Posterior vena cava (tissue), 2 donors: ENCODE measurements around the gene AIDA. TPM values are rescaled to one million over a fixed set of nuclear protein-coding genes. Genes with fewer than 3 reads are reported as not detected.

Experiments used
- DNase-seq: peaks from one replicate; pipeline ENCODE4 v3.0.0-alpha.2; 2020; ENCODE audit warnings: low spot score
- intact Hi-C, 2 donors: fragments of 100-400 bp; cut with DNase I; formaldehyde crosslinking; loops; one replicate each; pipeline versions ENCODE4 v1.14.1 to v1.14.2; 2022 to 2023
- total RNA-seq, 2 donors: library from RNA; stranded (reverse); fragmentation: NEBNext Ultra II Directional; extraction: Animal tissue kit (Norgen Biotek cat#: 25700); gene quantifications; one replicate each; pipeline ENCODE4 v1.2.1, GENCODE V29; 2021
- donor health status: DM: yes; HTN: yes; CAD: no.
- donor health status: DM: yes; HTN: yes; CAD: no.

AIDA gene
- total RNA-seq, 2 donors from 2014 or later, result 106 to 136 TPM

DNA sequence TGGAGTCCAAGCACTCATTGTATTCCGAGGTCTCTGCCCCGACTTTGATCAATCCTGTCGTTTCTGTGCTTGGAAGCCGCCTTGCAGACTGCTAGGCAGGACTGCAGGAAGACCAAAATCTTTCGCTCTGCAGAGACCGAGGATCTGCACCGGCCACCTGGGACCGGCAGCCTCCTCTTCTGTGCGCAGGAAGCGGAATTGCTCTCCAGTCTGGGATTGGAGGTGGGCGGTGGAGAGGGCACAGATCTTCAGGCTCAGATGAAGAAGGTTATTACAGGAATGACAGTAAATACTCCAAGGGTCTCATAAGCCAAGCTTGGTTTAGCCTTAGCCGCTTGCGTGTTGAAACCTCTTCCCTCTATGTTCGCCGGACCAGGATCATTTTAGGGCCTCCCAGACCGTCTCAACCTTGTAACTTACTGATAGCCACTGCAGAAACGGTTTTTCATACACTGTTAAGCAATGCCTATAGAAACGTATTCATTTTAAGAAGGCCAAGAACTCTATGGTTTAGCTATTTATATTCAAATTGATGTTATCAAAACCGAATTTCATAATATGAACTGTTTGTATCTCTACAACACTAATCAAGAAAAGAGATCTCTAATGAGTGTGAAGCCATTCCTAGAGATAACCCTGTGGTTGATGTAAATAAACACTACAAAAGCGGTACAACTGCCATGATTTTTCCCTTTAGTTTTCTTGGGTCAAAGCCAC, 93.3 kb downstream of the AIDA start:
- no peak for DNase-seq
- intact Hi-C loops, result no loop called here

Other genes with a start within 250 kb of the AIDA start
- under 1 TPM; 0.38 to 0.42 TPM for gene HHIPL2, start 164.4 kb downstream of the AIDA start, total RNA-seq
- 1 to 10 TPM; 6.1 to 9.0 TPM for gene TAF1A, start 122.6 kb downstream of the AIDA start, total RNA-seq
- 10 to 100 TPM; 60.9 to 63.0 TPM for gene MIA3, start 94.4 kb downstream of the AIDA start, total RNA-seq
- gene BROX, start 73 bp upstream of the AIDA start, total RNA-seq, result 10 to 100 TPM; 33.3 to 34.7 TPM
- gene FAM177B, start 24.7 kb upstream of the AIDA start, total RNA-seq, result not detected
- 1 to 10 TPM; 8.0 to 8.8 TPM for gene DISP1, start 102.5 kb upstream of the AIDA start, total RNA-seq